Aorta (tissue), 5 donors: Measurements from ENCODE around the gene ATXN1. TPM values are rescaled to one million over a fixed set of nuclear protein-coding genes. Genes with fewer than 3 reads are reported as not detected.

ENCODE experiments used
- ATAC-seq: fragments of 200-7000 bp; cut with Tn5 transposase; one replicate; pipeline ENCODE4 v1.9.1; 2022; ENCODE audit warnings: moderate library complexity; ENCODE audit not compliant: low FRiP score
- DNase-seq, 2 donors: peaks; one replicate each; pipeline ENCODE4 v3.0.0-alpha.2; 2020
- H3K27ac ChIP-seq, 2 donors: one replicate each; pipeline ENCODE4 v1.5.1; 2013; ENCODE audit warnings: low read length in 2 of 2, mild to moderate bottlenecking in 2 of 2, moderate library complexity in 2 of 2, control low read depth in 1 of 2, inconsistent platforms in 1 of 2, low read depth in 1 of 2
- H3K27me3 ChIP-seq, 2 donors: one replicate each; pipeline ENCODE4 v1.6.1; 2013; ENCODE audit warnings: control low read depth in 1 of 2, low read length in 1 of 2, mild to moderate bottlenecking in 1 of 2, moderate library complexity in 1 of 2; ENCODE audit not compliant: insufficient read depth in 2 of 2, control insufficient read depth in 1 of 2
- H3K36me3 ChIP-seq, 2 donors: one replicate each; pipeline ENCODE4 v1.6.1; 2013; ENCODE audit warnings: control low read depth in 1 of 2, low read length in 1 of 2, mild to moderate bottlenecking in 1 of 2; ENCODE audit not compliant: insufficient read depth in 2 of 2, control insufficient read depth in 1 of 2
- H3K4me1 ChIP-seq, 2 donors: one replicate each; pipeline ENCODE4 v1.6.1; 2013; ENCODE audit warnings: low read length in 2 of 2, control low read depth in 1 of 2, mild to moderate bottlenecking in 1 of 2, moderate library complexity in 1 of 2; ENCODE audit not compliant: insufficient read depth in 2 of 2, control insufficient read depth in 1 of 2
- H3K4me3 ChIP-seq, 2 donors: one replicate each; pipeline ENCODE4 v1.5.1; 2013; ENCODE audit warnings: low read length in 2 of 2, control low read depth in 1 of 2, mild to moderate bottlenecking in 1 of 2
- H3K9me3 ChIP-seq: one replicate; pipeline ENCODE4 v1.6.1; 2013; ENCODE audit warnings: mild to moderate bottlenecking, low read length; ENCODE audit not compliant: control insufficient read depth
- WGBS, 2 donors: extraction: QIAGEN DNeasy Blood & Tissue Kit; methylation state at CpG; one replicate each; pipeline ENCODE4 v1.1.7; 2013; 5-methylcytosine and 5-hydroxymethylcytosine counted together
- intact Hi-C, 2 donors: fragments of 100-400 bp; cut with DNase I; formaldehyde crosslinking; loops; one replicate each; pipeline versions ENCODE4 v1.14.2 to v1.15.0; 2022
- polyA plus RNA-seq, 2 donors: library from polyadenylated mRNA; stranded (reverse); fragments of 200-250 nt; gene quantifications; one replicate each; pipeline ENCODE4 v1.2.3, GENCODE V29; 2013
- total RNA-seq, 2 donors: library from RNA; stranded (reverse); fragmentation: NEBNext Ultra II Directional; extraction: Animal tissue kit (Norgen Biotek cat#: 25700); gene quantifications; one replicate each; pipeline ENCODE4 v1.2.1, GENCODE V29; 2021
- donor health status: healthy with polysubstance abuse.
- donor health status: Bipolar disorder and iron deficiency.
- donor health status: DM: no; HTN: no; CAD: no.
- donor health status: DM: no; HTN: no; CAD: no.
- donor health status: DM: yes; HTN: yes; CAD: no.

Gene ATXN1
- total and polyA plus RNA-seq, 4 donors, result 11.5 to 85.5 (median 45.8) TPM

GRCh38 chr6:16429669-16430068 lies 331.6 kb downstream of the ATXN1 start:
- Histone ChIP-seq H3K36me3 (no peaks in the 10 kb centered on the region), H3K27ac (no peak overlapping the region), H3K9me3 (no peaks in the 10 kb centered on the region), H3K4me3 (no peak overlapping the region), H3K4me1 (peaks cover 4 to 20% of the 10 kb centered on the region in 2 donors), H3K27me3 (no peaks in the 10 kb centered on the region)
- ATAC-seq, result no peak
- no peak for DNase-seq
- 93 to 97% methylated on average over 10 of the region's 10 CpGs for WGBS, 2 donors
- intact Hi-C loops, result no loop called here

- 32 to 34% methylated on average over 6 of the region's 6 CpGs for WGBS, 2 donors
- ATAC-seq, result no peak
- Histone ChIP-seq H3K4me1 (peaks cover 4 to 7% of the 10 kb centered on the region in 2 donors), H3K36me3 (no peaks in the 10 kb centered on the region), H3K27me3 (no peaks in the 10 kb centered on the region), H3K27ac (no peak overlapping the region), H3K4me3 (no peak overlapping the region), H3K9me3 (no peaks in the 10 kb centered on the region)
- no peak for DNase-seq
- intact Hi-C loops, result no loop called here
Measured at GRCh38 chr6:16427124-16427523, 334.1 kb downstream of the ATXN1 start.

GRCh38 chr6:16425881-16426615 lies 335.2 kb downstream of the ATXN1 start:
- WGBS, 2 donors, result 91 to 96% methylated on average over 4 of the region's 4 CpGs
- no peak for ATAC-seq

GRCh38 chr6:16421462-16421960 lies 339.7 kb downstream of the ATXN1 start:
- WGBS, 2 donors, result 72 to 75% methylated on average over 6 of the region's 6 CpGs
- Histone ChIP-seq H3K4me1 (peaks cover 0 to 3% of the 10 kb centered on the region in 2 donors), H3K4me3 (peak overlapping the region in 1 of 2 donors; percentile 49), H3K27ac (no peak overlapping the region), H3K36me3 (no peaks in the 10 kb centered on the region), H3K9me3 (no peaks in the 10 kb centered on the region), H3K27me3 (no peaks in the 10 kb centered on the region)
- DNase-seq (no peak), ATAC-seq (no peak)
- intact Hi-C loops, result no loop called here

More at GRCh38 chr6:16425881-16426615, 335.2 kb downstream of the ATXN1 start:
- no peaks in the 10 kb centered on the region for H3K27me3 ChIP-seq
- no peak for DNase-seq
- H3K4me3 ChIP-seq, result no peak overlapping the region
- intact Hi-C loops, result no loop called here
- H3K36me3 ChIP-seq, result no peaks in the 10 kb centered on the region
- H3K9me3 ChIP-seq, result no peaks in the 10 kb centered on the region
- H3K27ac ChIP-seq, result no peak overlapping the region
- H3K4me1 ChIP-seq, result peaks cover 0 to 4% of the 10 kb centered on the region in 2 donors

DNA sequence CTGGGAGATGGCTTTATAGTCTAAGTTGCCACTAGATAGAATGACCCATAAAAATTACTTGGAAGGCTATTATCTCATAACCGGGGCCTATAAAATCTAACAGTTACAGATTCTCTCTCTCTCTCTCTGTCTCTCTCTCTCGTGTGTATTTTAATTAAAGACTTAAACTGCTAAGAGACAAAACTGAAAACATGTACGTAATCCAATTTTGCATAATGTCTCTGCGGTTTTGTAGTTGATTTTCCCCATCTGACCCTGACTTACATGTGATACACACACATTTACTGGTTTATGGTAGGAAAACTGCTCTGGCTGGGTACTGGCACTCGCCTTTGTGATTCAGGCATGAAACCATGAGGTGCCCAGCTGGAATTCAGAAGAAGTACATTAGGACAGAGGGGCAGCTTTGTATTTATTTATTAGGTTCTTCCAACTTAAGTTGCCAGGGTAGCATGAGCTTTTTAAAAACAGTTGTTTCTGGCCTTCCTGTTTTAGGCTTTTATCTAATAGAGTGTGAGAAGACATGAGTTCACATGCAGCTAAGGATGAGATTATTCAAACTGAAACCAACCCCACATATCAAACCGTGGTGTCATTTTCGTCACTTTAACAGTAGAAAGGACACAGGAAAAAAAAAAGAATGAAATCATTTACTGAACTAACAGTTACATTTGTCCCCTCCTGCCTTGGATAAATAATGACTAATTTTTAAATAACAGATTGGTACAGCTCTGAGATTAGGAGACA lies 340.4 kb downstream of the ATXN1 start:
- H3K36me3 ChIP-seq, result no peaks in the 10 kb centered on the region
- 4 to 6% methylated on average over 7 of the region's 7 CpGs for WGBS, 2 donors
- peak overlapping the region in 1 of 2 donors; percentile 49 for H3K4me3 ChIP-seq
- peak overlapping the region in 1 of 2 donors; percentile 48 for H3K27ac ChIP-seq
- ATAC-seq (peak; percentile 38), DNase-seq (no peak)
- intact Hi-C loops, result no loop called here
- no peaks in the 10 kb centered on the region for H3K27me3 ChIP-seq
- no peaks in the 10 kb centered on the region for H3K9me3 ChIP-seq
- peaks cover 0 to 3% of the 10 kb centered on the region in 2 donors for H3K4me1 ChIP-seq

- Histone ChIP-seq H3K27ac (no peak overlapping the region), H3K4me1 (peaks cover 0 to 3% of the 10 kb centered on the region in 2 donors), H3K36me3 (no peaks in the 10 kb centered on the region), H3K9me3 (no peaks in the 10 kb centered on the region), H3K27me3 (no peaks in the 10 kb centered on the region), H3K4me3 (no peak overlapping the region)
- no peak for DNase-seq
- ATAC-seq, result no peak
- 44 to 46% methylated on average over 2 of the region's 2 CpGs for WGBS, 2 donors
- intact Hi-C loops, result no loop called here
Measured at GRCh38 chr6:16420337-16420714, 340.9 kb downstream of the ATXN1 start.

DNA sequence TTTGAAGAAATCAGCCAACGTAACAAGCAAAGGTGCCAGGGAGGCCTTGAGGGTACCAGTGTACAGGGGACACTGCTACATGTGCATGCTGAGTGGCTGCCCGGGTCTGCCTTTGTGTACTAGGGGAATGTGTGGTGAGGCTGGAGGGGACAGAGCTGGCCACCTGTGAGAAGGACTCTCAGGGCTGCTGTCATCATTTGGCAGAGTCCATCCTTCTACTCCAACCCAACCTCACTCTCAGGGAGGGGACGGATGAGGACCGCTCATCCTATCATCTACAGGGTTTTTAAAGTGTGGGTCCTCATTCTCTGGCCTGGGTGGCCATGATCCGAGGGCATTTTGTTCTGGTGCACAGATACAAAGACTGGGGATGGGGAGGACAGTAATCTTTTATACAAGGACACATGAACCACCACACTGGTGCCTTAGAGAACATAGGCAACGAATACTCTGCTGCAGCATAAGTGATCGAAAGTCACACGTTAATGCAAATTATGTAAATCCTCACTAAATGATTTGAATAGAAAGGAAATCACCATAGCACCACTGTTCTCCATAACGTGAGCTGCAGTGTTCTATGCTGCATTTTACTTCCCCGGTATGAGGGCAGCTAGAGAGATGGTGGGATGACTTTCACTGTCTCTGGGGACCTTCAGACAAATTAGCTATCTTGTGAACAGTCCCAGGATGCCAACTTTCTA lies 341.5 kb downstream of the ATXN1 start:
- Histone ChIP-seq H3K4me1 (peaks cover 0 to 3% of the 10 kb centered on the region in 2 donors), H3K36me3 (no peaks in the 10 kb centered on the region), H3K9me3 (no peaks in the 10 kb centered on the region), H3K27me3 (no peaks in the 10 kb centered on the region), H3K4me3 (no peak overlapping the region), H3K27ac (no peak overlapping the region)
- ATAC-seq (no peak), DNase-seq (no peak)
- 85 to 87% methylated on average over 10 of the region's 10 CpGs for WGBS, 2 donors
- intact Hi-C loops, result no loop called here

GRCh38 chr6:16418151-16418550 lies 343.1 kb downstream of the ATXN1 start:
- intact Hi-C loops, result no loop called here
- no peaks in the 10 kb centered on the region for H3K36me3 ChIP-seq
- no peaks in the 10 kb centered on the region for H3K27me3 ChIP-seq
- H3K9me3 ChIP-seq, result no peaks in the 10 kb centered on the region
- no peak overlapping the region for H3K27ac ChIP-seq
- H3K4me1 ChIP-seq, result peaks cover 0 to 3% of the 10 kb centered on the region in 2 donors
- ATAC-seq (no peak), DNase-seq (no peak)
- WGBS, 2 donors, result 13 to 53% methylated on average over 2 of the region's 2 CpGs
- H3K4me3 ChIP-seq, result no peak overlapping the region
